DMS 273 (cell line): ENCODE data around the gene DNTT.

ENCODE experiments used
- DNase-seq: peaks from one replicate; lab custom pipeline; 2025; ENCODE audit not compliant: unreplicated experiment; lab: John Stamatoyannopoulos, UW

The DNTT gene

DNA sequence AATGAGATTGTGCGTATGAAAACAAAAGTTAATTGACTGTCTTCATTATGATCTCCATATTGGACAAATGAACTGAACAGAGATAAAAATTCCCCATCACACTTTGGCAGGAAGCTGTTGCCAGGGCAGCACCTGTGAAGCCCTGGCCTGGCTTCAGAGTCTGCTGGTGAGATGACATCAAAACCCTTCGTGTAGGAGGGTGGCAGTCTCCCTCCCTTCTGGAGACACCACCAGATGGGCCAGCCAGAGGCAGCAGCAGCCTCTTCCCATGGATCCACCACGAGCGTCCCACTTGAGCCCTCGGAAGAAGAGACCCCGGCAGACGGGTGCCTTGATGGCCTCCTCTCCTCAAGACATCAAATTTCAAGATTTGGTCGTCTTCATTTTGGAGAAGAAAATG, at the start of gene DNTT:
Gene DNTT, plus strand, starts transcription at position 205 of the 400 bp plus-strand sequence. Its CDS starts 64 bp downstream, at position 269.
- peak; percentile 3 for DNase-seq

DNA sequence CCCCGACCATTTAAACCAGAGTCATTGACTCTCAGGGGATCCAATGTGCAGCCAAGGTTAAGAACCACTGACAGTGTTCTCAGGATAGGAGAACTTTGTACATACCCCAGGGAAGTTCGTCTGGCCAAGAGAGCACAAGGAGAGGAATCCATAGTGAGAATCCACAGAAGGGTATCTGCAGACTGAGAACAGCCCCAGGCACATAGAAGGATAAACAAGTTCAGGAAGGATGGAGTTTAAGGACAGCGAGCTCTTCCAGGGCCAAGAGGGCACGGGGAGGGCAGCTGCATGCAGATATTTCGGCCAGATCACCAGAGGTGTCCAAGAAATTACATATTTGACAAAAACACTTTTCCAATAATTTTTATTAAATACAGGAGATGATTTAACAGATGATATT, 49.3 kb upstream of the DNTT start:
- no peak for DNase-seq

GRCh38 chr10:96255549-96256333, 48.5 kb upstream of the DNTT start:
- peak; percentile 81 for DNase-seq

GRCh38 chr10:96257944-96258343, 46.3 kb upstream of the DNTT start:
- DNase-seq = no peak

DNA sequence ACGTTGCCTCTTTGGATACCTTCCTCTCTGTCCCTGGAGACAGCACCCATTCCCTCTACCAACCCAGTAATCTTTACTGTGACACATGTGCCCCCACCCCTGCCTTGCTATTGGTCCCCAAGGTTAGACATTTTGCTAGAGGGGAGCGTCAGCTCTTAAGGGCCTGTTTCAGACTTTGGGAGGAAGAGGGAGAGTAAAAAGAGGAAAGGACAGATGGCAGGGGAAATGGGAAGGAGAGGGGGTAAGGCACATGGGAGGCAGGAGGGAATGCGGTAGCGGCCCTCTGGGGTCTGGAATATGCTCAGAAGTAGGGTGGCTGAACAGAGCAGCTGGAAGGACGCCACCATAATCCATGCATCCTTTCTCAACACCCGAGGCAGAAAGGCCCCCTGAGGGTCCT, 45.1 kb upstream of the DNTT start:
- DNase-seq = peak; percentile 64

DNA sequence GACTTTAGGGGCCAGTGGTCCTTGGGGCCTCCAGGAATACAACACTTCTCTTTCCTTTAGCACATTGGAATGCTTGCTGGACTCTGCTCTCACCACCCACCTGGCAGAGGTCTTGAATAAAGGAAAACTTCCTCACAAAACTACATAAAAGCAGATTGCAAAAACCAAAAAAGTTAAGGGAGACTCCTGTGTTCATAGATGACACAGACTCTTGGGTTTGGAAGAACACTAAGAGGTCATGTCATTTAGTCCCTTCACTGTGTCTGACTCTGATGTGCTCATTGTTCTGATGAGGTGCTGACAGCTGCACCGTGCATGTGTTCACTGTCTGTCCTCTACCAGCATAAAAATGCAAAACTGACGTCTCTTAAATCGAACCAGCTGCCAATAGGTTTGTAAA, 44.2 kb upstream of the DNTT start:
- peak; percentile 70 for DNase-seq

DNA sequence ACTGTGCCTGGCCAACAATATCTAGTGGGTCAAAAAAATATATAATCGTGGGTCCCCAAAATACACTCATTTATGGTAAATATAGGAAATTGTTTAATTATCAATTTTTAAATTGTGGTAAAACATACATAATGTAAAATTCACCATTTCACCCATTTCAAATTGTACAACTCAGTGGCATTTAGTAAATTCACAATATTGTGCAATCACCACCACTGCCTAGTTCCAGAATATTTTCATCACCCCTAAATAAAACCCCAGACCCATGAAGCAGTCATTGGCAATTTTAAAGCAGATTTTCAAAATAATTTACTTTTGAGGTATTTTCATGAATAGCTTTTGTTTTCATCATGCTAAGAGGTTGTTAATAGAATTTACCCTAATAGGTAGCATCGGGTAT, 43.1 kb upstream of the DNTT start:
- DNase-seq = no peak

DNA sequence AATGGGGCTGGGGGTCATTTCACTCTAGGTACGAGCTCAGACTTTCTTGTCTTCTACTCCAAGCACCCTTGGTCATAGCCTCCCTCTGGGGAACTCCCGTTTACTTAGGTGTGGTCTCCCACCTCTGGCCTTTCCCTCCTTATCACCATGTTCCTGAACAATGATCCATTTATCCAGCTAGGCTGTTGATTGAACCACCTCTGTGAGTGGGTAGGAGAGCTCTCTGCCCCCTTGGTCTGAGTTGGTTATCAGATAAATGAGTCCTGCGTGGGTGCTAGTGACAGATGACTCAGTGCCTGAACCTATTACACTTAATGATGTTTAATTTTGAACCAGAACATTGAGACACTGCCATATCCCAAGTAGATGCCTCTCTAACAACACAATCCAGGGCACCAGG, 42.3 kb upstream of the DNTT start:
- no peak for DNase-seq

- DNase-seq = peak; percentile 74
These were observed 41.1 kb upstream of the DNTT start for GRCh38 chr10:96263176-96263575.

DNA sequence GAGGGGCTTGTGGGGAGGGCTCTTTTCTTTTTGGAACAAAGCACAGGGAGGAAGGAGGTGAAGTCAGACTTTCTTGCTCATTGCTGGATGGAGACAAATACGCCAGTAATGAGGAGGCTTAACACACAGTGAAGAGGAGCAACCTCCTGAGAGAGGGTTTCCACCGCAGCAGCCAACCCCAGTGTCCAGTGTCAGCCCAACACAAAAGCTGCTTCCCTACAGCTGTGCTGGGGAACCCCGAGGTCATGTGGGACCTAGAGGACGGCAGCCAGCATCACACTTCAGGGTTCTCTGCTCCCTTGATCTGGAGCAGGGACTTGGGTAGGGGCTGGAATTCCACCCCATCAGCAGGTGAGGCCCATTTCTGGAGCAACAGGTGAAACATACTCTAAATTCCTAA, 40.6 kb upstream of the DNTT start:
- no peak for DNase-seq

DNA sequence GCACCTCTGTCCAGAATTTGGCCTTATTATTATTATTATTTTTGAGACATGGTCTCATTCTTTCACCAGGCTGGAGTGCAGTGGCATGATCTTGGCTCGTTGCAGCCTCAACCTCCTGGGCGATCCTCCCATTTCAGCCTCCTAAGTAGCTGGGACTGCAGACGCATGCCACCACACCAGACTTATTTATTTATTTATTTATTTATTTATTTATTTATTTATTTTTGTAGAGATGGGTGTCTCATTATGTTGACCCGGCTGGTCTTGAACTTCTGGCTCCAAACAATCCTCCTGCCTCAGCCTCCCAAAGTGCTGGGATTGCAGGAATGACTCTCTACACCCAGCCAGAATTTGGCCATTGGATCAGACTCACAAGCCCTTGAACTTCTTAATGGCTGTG, 39.3 kb upstream of the DNTT start:
- no peak for DNase-seq

GRCh38 chr10:96266118-96266770, 38.0 kb upstream of the DNTT start:
- peak; percentile 14 for DNase-seq

- DNase-seq = no peak
These were observed 37.0 kb upstream of the DNTT start for GRCh38 chr10:96267234-96267705.

GRCh38 chr10:96268341-96268909, 35.8 kb upstream of the DNTT start:
- no peak for DNase-seq

DNA sequence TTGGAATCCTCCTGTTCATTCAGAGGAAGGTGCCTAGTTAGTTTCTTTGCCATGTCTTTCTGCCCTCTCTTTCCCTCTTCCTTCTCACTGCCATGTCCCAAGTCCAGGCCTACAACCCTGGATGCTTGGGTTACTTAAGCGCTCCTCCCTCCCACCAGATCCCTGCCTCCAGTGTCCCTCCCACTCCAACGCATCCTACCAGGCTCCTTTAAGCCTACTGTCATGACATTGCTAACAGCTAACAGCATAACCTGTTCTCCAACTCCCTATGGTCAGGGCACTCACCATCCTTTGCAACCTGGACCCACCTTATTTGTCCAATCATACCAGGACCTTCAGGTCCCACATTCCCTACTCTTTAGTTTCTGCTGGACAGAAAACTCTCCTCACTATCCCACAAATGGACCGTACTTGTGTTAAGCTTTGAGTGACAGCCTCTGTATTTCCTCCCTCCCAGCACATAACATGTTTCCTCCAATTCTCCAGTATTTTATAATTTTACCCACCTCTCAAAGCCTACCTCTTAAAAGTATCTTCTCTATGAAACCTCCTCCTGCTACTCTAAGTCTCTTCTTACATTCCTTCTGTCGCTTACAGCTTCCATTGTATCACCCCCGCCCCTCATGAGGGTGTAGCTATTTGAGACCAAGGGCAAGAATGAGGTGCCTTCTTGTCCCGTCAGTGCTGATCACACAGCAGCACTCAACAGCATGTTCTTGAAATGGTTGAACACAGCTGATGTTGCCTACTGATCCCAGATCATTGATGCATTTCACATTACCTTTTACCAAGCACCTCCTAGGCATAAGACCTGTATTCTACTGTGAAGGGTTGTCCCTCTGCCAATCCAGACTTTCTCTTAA, 34.6 kb upstream of the DNTT start:
- no peak for DNase-seq

- DNase-seq = no peak
These were observed 33.7 kb upstream of the DNTT start for GRCh38 chr10:96270571-96270970.

GRCh38 chr10:96271016-96271815, 33.0 kb upstream of the DNTT start, which contains the start of gene BLNK:
Gene BLNK (minus strand): TSS chr10:96271569. CDS start chr10:96271398, 171 bp downstream.
- DNase-seq = peak; percentile 70

- no peak for DNase-seq
These were observed 31.6 kb upstream of the DNTT start for GRCh38 chr10:96272316-96273280.
